Dedifferentiated amniotic fluid mesenchymal stem cell (primary cell): ENCODE results near the gene EHMT1.

ENCODE experiments used
- DNase-seq: peaks from one replicate; pipeline ENCODE4 v3.0.0-alpha.2; 2016; ENCODE audit errors: extremely low spot score

The EHMT1 gene

DNA sequence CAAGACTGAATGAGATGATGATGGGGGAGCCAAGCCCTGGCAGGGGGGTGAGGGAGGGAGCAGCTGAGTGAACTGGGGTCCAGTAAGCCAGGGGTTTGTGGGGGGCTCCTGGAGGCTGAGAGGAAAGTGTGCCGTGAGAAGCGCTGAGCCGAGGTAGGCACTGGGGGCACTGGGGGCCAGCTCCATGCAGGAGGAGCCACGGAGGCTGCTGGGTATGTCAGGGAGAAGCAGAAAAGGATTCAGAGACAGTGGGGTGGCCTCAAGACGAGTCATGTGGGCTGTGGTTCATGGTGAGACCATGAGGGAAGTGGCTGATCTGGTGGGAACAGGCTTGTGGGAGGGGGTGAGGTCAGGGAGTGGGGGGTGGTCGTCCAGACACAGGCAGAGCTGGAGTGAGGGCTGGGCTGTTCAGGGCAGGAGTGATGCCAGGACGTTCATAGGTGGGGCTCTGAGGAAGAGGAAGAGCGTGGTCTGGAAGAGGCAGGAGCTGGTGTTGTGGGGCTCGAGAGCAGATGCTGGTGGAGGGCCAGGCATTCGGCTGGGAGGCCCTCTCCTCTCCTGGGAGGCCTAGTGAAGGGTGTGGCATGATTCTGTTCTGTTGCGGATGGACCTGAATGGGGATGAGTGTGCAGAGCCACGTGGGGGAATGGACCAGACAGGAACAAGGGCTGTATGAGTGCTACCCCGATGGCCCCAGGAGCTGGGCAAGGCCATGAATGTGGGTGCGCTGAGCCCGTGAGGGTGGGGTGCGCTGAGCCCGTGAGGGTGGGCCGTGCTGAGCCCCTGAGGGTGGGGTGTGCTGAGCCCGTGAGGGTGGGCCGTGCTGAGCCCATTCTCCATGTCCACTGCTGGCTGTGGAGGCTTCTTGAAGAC is 166.1 kb downstream of the EHMT1 start:
- no peak for DNase-seq

- DNase-seq: no peak
Measured at GRCh38 chr9:137785704-137786161, 166.9 kb downstream of the EHMT1 start.

- DNase-seq: no peak
Measured at GRCh38 chr9:137786511-137786920, 167.7 kb downstream of the EHMT1 start.

DNA sequence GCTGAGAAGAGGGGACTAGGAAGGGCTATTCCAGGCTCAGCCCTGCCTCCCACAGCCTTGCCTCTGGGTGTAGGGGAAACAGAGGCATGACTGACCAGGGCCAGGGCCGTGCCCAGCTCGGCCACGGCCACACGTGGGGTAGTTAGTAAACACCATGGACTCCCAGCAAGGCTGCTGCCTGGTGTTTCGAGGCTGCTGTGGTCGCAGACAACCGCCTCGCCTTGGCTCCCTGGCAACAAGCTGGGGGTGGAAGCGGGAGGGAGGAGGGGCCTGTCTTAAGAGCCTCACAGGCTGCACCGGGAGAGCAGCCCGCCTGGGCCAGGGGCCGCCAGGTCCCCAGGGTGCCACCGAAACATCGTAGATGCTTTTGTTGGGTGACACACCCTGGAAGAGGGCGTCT is 168.6 kb downstream of the EHMT1 start:
- DNase-seq: no peak

GRCh38 chr9:137787786-137788505 is 169.1 kb downstream of the EHMT1 start:
- no peak for DNase-seq

GRCh38 chr9:137788561-137789294 is 169.9 kb downstream of the EHMT1 start:
- DNase-seq: no peak

DNA sequence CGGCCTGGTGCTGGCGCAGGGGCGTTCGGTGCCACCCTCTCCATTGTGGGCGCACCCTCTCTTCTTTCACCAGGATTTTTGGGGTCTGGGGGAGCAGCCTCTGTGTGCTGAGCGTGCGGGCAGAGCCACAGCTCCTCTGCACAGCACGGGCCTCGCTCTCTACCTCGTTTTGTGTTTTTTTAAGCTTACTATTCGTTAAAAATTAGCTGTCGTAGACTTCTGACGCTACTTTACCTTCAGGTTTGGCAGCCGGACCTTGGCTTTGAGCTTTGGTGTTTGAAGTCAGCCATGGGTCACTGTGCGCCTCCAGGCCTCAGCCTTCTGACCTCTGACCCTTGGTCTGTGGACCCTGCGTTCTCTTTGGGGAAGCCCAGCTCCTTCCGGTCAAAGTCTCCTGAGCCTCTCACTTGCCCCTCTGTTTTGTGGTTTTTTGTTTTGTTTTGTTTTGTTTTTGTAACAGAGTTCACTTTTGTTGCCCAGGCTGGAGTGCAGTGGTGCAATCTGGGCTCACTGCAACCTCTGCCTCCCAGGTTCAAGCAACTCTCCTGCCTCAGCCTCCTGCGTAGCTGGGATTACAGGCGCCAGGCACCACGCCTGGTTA is 170.6 kb downstream of the EHMT1 start:
- DNase-seq: no peak

DNA sequence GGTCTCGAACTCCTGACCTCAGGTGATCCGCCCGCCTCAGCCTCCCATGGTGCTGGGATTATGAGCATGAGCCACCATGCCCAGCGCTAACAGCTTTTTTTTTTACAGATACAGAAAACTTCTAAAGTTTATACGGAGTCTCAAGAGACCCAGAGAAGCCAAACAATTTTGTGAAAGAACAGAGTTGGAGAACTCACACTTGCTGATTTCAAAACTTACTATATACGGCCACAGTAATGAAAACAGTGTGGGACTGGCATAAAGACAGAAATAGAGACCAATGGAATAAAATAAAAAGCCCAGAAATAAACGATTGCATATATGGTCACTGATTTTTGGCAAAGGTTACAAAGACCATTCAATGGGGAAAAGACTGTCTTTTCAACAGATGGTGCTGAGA is 173.1 kb downstream of the EHMT1 start:
- DNase-seq: no peak

DNA sequence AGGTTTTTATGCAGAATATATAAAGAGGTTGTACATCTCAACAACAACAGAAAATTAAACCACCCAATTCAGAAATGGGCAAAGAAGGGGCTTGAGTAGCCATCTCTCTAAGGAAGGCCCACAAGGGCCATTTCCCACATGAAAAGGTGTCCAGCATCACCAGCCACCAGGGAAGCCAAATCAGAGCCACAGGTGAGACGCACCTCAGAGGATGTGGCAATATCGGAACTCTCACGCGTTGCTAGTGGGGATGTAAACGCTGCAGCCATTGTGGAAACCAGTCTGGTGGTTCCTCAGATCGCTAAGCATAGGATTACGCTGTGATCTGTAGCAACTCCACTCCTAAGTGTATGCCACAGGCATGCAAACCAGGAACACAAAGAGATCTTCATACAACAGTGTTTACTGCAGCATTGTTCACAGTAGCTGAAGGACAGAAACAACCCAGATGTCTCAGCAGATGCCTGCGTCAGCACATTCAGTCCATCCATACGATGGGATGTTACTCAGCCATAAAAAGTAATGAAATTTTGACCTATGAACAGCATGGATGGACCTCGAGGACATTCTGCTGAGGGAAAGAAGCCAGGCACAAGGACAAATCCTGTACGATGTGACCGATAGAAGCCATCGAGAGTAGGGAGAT is 174.5 kb downstream of the EHMT1 start:
- no peak for DNase-seq

DNA sequence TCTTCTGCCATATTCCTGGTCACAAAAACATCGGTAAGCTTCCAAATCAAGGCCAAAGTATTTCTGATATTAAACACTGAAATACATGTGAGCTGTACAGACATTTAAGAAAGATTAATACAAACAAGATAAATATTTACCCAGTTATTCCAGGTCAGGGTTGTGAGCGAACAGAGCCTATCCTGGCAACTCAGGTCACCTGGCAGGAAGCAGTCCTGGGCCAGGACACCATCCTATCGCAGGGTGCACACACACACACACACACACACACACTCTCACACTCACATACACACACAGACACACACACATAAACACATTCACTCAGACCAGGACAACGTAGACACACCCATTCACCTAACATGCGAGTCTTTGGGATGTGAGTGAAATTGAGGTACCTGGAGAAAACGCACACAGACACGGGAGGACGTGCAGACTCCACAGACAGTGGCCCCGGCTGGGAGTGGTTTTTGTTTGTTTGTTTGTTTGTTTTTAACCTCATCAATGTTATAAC is 176.4 kb downstream of the EHMT1 start:
- no peak for DNase-seq

GRCh38 chr9:137797206-137798120 is 178.7 kb downstream of the EHMT1 start:
- no peak for DNase-seq

GRCh38 chr9:137798142-137798541 is 179.3 kb downstream of the EHMT1 start:
- DNase-seq: no peak

DNA sequence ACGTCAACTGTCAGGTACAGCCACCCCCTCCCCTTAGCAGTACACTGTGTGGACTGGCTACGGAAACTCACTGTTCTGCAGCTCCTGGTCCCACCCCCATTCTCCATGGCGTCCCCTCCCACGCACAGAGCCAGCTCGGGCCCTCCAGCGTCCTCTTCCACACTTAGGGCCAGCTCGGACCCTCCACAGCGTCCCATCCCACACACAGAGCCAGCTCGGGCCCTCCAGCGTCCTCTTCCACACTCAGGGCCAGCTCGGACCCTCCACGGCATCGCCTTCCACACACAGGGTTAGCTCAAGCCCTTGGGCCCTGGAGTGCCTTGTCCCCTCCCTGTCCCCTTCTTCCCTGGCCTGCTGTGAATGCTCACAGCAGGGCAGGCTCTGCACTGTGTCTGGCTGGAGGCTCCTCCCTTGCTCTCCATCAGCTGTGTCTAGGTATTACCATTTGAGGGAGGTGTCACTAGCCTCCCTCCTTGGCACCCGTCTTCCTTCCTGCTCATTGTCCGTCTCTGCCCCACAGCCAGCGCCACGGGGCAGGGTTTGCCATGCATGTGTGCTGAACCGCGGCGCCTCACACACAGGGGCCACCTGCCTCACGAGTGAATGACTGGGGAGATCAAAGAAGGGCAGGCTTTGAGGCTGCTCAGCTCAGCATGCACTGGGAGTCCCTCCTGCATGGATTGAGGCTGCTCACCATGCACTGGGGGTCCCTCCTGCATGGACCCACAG is 180.3 kb downstream of the EHMT1 start:
- no peak for DNase-seq

GRCh38 chr9:137799630-137799983 is 180.8 kb downstream of the EHMT1 start:
- DNase-seq: no peak

- DNase-seq: no peak
Measured at GRCh38 chr9:137800196-137801022, 181.6 kb downstream of the EHMT1 start.

- no peak for DNase-seq
Measured at GRCh38 chr9:137801023-137801319, 182.2 kb downstream of the EHMT1 start.

GRCh38 chr9:137802021-137802420 is 183.2 kb downstream of the EHMT1 start:
- no peak for DNase-seq

DNA sequence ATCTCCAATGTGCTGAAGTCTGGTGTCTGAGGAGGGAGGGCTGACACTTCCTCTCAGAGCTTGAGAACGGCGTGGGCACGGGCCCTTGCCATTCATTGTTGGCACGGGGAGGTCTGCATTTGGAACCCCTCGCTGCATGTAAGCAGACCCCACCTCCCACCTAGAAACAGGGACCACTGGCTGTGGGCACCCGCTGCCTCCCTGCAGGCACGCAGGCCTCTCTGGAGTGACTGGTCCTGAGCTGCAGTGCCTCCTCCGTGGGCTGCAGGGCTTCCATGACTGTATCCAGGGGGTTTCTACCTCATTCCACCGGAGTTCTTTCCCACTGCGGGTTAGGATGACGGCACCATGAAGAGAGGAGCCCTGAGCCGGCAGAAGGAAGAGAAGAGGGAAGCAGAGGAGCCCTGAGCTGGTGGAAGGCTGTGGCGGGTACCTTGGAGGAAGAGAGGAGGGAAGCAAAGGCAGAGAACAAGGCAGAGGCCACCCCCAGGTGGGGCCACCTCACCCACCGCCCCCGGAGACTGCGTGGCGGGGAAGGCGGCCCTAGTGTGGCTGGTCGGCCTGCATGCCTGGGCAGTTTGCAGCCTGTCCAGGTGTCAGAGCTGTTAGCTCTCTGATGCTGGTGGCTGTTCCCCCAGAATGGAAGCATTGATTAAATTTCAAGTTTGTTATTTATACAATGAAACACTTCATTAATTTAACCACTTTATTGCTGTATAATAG is 183.9 kb downstream of the EHMT1 start:
- no peak for DNase-seq
